GM21515 (cell line): ENCODE results near the gene RAE1.
A peak's percentile ranks its signal among the peaks of the same experiment; 100 is the strongest.

Experiments used
- ATAC-seq: cut with Tn5 transposase; IDR thresholded peaks from one replicate; pipeline ENCODE4 v1.9.1; 2021; ENCODE audit not compliant: unreplicated experiment

RAE1 gene

GRCh38 chr20:57398231-57398821 is 47.3 kb downstream of the RAE1 start:
- peak; percentile 48 for ATAC-seq

GRCh38 chr20:57398901-57399535 is 48.0 kb downstream of the RAE1 start:
- ATAC-seq, result no peak

DNA sequence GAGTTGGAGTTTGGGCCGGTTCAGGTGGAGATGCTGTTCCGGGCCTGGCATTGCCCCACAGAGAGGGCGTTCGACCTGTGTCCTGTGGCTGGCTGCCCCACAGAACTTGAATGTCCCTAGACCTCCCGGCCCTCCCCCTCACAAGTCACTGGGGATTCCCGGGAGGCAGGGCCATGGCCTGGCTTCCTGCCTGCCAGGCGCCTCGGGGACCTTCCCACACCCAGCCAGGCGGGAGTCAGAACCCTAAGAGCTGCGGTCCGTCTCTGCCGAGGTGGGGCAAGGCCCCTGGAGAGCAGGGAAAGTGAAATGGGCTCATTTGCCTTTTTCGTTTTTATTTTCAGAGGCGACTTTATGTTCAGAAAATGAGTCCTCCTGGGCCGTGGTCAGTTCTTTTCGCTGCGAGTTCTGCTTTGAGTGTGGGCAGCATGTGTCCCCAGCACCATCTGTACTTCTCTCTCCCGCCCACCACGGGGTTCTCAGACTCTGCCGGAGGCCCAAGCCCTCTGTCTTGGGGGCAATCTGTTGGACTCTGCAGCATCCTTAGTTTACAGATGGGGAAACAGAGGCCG is 48.6 kb downstream of the RAE1 start:
- no peak for ATAC-seq

- no peak for ATAC-seq
These were observed 49.2 kb downstream of the RAE1 start for GRCh38 chr20:57400231-57400701.

DNA sequence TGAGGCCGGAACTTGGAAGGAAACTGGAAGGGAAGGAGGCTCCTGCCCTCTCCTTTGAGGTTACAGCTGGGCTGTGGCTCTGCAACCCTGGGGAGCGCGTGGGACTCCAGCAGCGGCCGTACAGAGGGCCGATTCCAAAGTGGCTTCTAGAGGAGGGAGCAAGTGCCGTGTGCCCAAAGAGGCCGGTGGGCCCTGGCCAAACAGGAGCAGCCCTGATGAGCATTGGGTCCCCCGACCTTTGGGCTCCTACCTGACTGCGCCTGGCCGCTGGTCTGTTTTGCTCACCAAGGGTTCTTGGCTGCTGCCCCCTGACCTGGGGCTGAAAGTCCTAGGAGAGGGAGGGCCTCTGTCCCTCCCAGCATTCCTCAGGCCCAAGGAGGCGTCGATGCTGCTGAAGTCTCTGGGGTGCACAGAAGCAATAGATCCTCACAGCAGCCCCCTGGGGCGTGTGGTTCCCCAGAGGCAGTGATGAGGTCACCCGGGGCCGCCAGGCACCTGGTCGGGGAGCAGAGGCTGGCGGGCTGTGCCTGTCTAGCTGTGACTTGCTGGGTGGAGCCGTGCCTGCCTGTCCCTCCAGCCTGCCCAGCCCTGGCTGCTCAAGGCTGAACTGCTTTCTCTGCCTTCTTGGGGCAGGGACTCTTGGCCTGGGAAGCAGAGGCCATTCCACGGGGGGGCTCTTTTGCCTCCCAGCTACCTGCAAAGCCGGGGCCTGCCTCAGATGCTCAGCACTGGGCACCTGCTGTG is 49.9 kb downstream of the RAE1 start:
- ATAC-seq, result no peak

DNA sequence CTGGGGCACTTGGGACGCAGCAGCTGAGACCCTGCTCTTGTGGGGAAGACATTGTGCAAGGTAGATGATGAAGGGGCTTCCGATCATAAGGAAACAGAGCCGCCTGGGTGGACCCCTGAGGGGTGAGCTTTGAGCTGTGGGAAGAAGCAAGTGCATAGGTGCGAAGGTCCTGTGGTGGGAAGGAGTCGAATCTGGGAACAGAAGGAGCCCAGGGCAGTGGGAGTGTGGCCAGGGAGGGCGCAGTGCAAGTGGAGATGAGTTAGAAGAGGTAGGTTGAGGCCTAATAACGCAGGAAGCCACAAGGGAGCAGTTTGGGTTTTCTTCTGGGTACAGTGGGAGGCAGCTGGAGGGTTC is 50.5 kb downstream of the RAE1 start:
- ATAC-seq, result no peak

GRCh38 chr20:57402206-57403125 is 51.4 kb downstream of the RAE1 start:
- ATAC-seq, result no peak

DNA sequence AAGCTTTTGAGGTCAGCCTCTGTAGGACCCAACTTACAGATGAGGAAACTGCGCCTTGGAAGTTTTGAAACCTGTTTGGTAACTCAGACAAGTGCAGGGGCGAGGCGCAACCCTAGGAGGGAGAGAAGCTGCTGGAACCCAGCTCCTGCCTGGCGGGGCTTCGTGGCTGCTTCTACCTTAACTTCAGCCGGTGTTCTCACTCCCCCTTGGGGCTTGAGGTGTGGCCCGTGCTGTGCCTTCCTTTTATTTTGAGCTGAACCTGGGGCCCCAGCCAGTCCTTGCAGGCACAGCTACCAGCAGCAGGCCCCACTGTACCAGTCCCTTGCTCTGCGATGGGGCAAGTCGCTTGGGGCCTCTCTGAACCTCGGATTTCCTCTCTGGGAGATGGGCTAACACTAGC is 52.2 kb downstream of the RAE1 start:
- no peak for ATAC-seq

DNA sequence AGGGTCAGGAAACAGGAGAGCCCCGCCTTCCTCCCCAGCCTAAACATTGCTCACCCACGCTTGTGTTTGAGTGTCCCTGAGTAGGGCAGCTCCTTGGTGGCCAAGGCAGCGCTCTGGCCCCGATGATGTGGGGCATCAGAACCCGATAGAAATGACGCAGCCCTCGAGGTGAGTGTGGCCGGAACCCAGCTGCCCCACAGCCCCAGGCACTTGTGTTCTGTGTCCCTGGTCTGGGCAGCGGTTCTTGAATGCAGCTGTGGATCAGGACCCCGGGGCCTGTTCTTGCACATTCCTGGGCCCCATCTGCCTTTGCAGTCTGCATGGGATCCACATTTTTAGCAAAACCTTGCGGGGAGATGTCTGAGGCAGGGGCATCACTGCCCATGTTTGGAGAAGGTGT is 53.0 kb downstream of the RAE1 start:
- ATAC-seq, result no peak

GRCh38 chr20:57404419-57405072 is 53.5 kb downstream of the RAE1 start:
- ATAC-seq, result no peak

GRCh38 chr20:57405236-57406016 is 54.4 kb downstream of the RAE1 start:
- no peak for ATAC-seq

GRCh38 chr20:57407541-57407956 is 56.5 kb downstream of the RAE1 start:
- no peak for ATAC-seq

GRCh38 chr20:57408131-57408530 is 57.1 kb downstream of the RAE1 start:
- ATAC-seq, result no peak

DNA sequence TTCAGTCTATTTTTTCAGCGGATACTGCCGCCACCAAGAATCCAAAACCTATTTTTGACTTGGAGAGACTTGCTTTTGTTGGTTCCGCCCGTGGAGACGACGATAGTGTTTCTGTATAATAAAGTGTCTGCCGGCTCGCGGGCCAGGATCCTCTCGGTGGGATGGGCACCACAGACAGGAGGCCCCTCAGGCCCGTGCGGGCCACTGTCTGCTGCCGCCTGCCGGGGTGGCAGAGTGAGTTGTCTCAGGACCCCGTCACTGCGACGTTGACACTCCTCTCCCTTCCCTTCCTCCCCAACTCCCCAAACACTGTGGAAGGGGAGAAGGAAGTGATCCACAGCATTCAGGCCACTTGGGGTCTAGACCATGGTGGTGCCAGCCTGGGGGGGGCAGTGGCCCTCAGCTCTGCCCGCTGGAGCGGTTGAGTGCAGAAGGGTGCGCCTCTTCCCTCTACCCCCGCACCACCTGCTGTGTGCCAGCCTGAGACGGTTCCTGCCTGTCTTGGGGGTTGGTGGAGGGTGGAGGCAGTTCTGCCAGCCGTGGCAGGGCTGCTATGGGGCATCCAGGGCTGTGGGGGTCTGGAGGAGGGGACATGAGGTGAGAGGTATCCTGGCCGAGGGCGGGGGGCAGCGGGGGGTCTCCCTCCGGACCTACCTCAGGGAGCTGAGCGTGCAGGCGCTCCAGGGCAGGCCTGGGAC is 57.6 kb downstream of the RAE1 start:
- no peak for ATAC-seq

GRCh38 chr20:57409316-57409671 is 58.2 kb downstream of the RAE1 start:
- ATAC-seq, result no peak

DNA sequence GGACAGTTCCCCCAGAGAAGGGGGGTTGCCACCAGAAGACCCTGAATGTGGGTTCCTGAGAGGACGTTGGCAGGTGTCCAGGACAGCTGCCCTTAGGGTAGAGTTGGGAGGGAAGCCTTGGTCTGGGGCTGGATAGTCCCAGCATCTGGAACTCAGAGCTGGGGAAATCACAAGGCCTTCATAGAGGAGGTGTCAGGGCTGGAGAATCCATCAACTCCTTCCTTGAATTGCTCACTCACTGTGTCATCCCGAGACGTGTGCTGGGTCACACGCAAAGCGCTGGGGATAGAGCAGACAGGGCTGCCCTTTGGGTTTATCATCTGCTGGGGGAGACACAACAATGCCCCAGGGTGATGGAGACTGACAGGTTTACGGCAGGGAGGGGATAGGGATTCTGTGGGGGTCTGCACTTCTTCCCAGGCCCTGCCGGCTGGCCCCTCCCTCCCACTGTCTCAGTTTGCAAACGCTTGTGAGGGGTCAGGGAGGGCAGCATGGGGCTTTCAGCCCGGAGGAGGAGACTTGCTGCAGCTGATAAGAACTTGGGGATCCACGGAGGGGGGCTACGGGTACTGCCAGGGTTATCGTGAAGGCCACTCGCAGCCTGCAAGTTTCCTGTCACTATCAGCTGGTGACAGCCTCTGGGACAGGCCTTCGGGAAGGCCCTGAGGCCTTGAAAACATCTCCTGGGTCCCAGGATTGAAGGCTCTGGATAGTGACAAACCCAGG is 58.8 kb downstream of the RAE1 start:
- no peak for ATAC-seq

DNA sequence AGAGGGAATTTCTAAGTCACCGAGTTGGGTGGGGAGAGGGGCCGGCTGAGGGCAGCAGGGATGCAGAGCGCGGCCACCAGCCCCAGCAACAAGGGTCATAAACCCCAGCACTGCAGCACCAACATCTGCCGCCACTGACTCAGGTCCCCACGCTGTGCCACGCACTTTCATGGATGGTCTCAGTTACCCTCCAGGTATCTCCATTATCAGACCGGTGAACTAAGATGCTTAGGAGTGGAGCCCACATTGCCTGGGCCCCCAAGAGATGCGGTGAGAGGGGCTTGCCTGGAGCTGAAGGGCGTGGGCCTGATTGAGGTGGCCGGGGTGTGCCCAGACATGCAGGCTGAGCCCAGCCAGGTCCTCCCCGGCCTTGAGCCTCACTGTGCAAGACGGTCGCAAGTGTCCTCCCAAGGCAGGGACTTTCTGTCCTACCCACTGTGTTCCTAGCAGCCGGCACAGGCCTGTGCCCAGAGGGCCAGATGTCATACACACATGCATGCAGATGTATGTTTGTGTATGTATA is 59.4 kb downstream of the RAE1 start:
- no peak for ATAC-seq

- ATAC-seq, result no peak
These were observed 59.9 kb downstream of the RAE1 start for GRCh38 chr20:57410924-57411323.
